ENCODE measurements around the gene TBC1D22A.

The TBC1D22A gene

GRCh38 chr22:47176026-47176389, 413.6 kb downstream of the TBC1D22A start:
- H3K4me3 ChIP-seq (replicated peaks in 1 of 2; ENCODE audit: low read depth in 2 of 2, low read length in 2 of 2), result no peak overlapping the region
- no peak for DNase-seq (ENCODE audit: low read depth in 2 of 2)
- TF ChIP-seq CTCF (IDR thresholded peaks at IDR 0.05; ENCODE audit: low read depth, low read length), result no peak

GRCh38 chr22:47176573-47177333, 414.3 kb downstream of the TBC1D22A start:
- no peak for DNase-seq (ENCODE audit: low read depth in 2 of 2)
- TF ChIP-seq CTCF (IDR thresholded peaks at IDR 0.05; ENCODE audit: low read depth, low read length), result no peak

GRCh38 chr22:47177334-47177815, 414.9 kb downstream of the TBC1D22A start:
- H3K4me3 ChIP-seq (replicated peaks in 1 of 2; ENCODE audit: low read depth in 2 of 2, low read length in 2 of 2), result no peak overlapping the region
- no peak for DNase-seq (ENCODE audit: low read depth in 2 of 2)
- TF ChIP-seq CTCF (IDR thresholded peaks at IDR 0.05; ENCODE audit: low read depth, low read length), result no peak

More at GRCh38 chr22:47176573-47177333, 414.3 kb downstream of the TBC1D22A start:
- H3K4me3 ChIP-seq (replicated peaks in 1 of 2; ENCODE audit: low read depth in 2 of 2, low read length in 2 of 2), result no peak overlapping the region

GRCh38 chr22:47178339-47178738, 415.9 kb downstream of the TBC1D22A start:
- TF ChIP-seq CTCF (IDR thresholded peaks at IDR 0.05; ENCODE audit: low read depth, low read length), result no peak
- DNase-seq (ENCODE audit: low read depth in 2 of 2), result no peak

GRCh38 chr22:47180796-47181195, 418.3 kb downstream of the TBC1D22A start:
- TF ChIP-seq CTCF (IDR thresholded peaks at IDR 0.05; ENCODE audit: low read depth, low read length), result no peak
- DNase-seq (ENCODE audit: low read depth in 2 of 2), result no peak
- no peak overlapping the region for H3K4me3 ChIP-seq (replicated peaks in 1 of 2; ENCODE audit: low read depth in 2 of 2, low read length in 2 of 2)

More at GRCh38 chr22:47178339-47178738, 415.9 kb downstream of the TBC1D22A start:
- H3K4me3 ChIP-seq (replicated peaks in 1 of 2; ENCODE audit: low read depth in 2 of 2, low read length in 2 of 2), result no peak overlapping the region

GRCh38 chr22:47187176-47187957, 424.9 kb downstream of the TBC1D22A start:
- H3K4me3 ChIP-seq (replicated peaks in 1 of 2; ENCODE audit: low read depth in 2 of 2, low read length in 2 of 2), result no peak overlapping the region
- no peak for TF ChIP-seq CTCF (IDR thresholded peaks at IDR 0.05; ENCODE audit: low read depth, low read length)
- no peak for DNase-seq (ENCODE audit: low read depth in 2 of 2)
